GM18907 (cell line): Measurements from ENCODE around the gene MARCHF11.

ENCODE experiments used
- ATAC-seq: cut with Tn5 transposase; IDR thresholded peaks from one replicate; pipeline ENCODE4 v1.9.1; 2021; ENCODE audit warnings: mild to moderate bottlenecking, moderate library complexity; ENCODE audit not compliant: unreplicated experiment

MARCHF11 gene, protein sequence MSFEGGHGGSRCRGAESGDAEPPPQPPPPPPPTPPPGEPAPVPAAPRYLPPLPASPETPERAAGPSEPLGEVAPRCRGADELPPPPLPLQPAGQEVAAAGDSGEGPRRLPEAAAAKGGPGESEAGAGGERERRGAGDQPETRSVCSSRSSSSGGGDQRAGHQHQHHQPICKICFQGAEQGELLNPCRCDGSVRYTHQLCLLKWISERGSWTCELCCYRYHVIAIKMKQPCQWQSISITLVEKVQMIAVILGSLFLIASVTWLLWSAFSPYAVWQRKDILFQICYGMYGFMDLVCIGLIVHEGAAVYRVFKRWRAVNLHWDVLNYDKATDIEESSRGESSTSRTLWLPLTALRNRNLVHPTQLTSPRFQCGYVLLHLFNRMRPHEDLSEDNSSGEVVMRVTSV

DNA sequence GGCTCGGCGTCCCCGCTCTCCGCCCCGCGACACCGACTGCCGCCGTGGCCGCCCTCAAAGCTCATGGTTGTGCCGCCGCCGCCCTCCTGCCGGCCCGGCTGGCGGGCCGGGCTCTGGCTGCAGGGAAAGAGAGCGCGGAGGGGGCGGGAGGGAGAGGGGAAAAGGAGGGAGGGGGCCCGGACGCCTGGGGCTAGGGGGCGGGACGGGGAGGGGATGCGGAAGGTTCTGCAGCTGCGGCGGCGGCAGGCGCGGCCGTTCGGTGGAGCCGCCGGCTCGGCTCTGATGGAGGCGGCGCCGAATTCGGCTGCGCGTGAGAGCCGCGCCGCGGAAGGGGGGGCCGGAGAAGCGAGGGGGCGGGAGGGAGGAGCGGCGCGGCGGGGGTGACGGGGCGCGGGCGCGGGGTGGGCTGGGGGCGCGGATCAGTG, at the start of gene MARCHF11:
Gene MARCHF11 (minus strand): TSS at position 281 of the 425 bp plus-strand sequence. CDS start 216 bp downstream, at position 65.
- ATAC-seq, result no peak

DNA sequence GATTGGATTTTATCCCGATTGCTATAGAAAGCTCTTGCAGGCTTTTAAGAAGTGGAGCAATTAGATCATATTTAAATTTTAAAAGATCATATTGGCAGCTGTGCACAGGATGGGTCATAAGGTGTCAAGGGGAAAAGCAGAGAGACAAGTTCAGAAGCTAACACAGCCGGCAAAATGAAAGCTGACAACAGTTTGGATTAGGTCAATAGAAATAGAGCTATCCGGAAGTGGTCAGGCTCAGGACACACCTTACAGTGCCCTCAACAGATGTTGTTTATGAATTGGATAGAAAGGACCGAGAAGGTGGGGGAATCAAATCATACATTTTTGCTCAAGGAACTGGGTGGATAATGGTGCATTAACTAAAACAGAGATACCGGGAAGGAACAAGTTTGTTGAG, 46.3 kb upstream of the MARCHF11 start:
- no peak for ATAC-seq

DNA sequence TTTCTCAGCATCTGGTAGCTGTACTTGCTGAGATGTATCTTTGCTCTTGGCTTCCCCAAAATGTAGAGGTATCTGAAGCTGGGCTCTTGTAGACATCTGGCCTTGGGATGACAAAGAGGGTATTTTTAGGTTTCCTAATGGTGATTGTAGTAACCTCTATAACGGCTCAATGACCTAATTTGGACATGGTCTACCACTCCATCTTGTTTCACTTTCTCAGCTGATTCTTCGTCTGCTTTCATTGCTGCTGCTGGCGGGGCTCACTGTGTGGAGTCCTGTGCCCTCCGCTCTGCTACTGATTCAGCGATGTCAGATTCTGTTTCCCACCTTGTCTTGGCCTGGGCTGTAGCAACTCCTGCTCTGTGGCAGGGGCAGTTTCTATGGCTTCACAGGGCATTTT, 12.7 kb upstream of the MARCHF11 start:
- no peak for ATAC-seq

DNA sequence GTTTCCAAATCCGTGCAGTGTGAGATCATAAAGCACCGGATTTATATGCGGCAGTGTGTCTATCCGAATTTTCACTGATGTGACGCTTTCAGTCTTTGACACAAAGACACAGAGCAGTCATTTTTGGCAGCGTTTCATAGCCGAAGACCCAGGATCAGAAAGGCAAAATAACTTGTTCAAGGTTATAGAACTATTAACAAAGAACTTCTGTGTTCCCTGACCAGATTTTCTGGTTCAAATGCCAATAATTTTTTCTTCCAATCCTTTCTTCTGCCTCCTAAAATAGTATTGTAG, 1.1 kb upstream of the MARCHF11 start:
- no peak for ATAC-seq

DNA sequence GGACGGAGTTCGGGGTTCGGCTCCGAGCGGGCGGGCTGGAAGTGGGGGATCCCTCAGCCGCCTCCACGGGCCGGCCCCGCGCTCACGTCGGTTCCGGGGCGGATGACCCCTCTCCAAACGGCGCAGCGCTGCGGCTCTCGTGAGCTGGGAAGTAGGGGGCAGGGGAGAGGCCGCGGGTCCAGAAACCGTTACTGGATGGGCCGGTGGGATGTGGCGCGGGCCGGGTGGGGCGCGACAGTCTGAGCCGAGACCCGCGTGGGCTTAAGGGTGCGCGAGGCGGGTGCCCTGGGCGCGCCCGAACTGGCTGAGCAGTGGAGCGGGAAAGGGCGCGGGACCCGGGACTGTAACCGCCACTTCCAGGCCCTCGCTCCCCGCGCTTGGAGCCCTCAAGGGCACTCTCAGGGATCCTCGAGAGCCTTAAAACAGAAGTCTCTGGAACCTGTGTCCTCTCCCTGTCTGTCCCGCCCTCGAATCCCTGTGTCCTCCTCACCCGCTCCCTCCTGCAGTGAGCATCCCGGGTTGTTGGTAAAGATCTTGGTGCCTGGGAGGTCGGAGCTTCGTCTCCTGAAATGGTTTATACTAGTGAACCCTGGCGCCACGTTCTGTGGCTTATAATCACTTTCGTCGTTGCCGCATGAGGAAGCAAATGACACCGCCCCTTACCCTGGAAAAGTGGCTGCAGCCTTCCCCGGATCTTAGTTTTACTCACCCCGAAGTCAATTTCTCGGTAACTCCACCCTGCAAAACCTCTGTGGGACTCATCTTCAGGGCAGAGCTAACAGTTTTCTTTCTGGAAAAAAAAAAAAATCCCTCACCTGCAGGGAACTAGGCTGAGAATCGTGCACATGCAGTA, 571 bp upstream of the MARCHF11 start:
- no peak for ATAC-seq

DNA sequence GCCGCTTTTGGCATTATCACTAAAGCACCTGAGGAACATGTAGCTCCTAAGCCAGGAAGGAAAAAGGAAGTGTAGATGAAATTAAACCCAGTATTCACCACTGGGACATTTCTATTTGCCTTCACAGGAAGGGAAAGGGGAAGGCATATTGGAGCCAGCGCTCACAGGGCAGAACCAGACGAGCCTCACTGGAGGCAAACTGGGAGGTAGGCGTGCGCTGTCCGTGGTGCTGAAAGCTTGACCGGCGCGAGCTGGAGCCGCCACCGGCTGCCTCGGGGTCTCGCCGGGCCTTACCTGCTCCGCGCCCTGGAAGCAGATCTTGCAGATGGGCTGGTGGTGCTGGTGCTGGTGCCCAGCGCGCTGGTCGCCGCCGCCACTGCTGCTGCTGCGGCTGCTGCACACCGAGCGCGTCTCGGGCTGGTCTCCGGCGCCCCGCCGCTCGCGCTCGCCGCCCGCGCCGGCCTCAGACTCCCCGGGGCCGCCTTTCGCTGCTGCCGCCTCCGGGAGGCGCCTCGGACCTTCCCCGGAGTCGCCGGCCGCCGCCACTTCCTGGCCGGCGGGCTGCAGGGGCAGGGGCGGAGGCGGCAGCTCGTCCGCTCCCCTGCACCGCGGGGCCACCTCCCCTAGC, 732 bp downstream of the MARCHF11 start:
- ATAC-seq, result peak; percentile 71

DNA sequence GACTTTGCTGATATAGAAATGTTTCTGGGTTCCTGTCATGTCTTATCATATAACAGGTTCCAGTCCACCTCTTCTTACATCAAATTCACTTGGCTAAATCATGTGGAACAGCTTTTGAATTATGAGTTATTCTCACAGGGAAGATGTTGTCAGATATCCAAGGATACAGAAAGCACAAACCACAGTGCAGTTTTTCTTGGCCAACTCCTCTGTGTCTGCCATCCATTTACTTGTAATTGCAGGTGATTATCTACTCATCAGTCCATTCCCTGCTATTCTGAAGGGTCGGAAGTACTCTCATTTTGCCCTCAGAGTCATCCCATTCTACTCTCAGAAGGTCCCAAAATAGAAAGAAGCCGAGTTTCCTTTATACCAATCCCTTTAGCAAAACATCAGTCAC, 10.0 kb downstream of the MARCHF11 start:
- ATAC-seq, result no peak

DNA sequence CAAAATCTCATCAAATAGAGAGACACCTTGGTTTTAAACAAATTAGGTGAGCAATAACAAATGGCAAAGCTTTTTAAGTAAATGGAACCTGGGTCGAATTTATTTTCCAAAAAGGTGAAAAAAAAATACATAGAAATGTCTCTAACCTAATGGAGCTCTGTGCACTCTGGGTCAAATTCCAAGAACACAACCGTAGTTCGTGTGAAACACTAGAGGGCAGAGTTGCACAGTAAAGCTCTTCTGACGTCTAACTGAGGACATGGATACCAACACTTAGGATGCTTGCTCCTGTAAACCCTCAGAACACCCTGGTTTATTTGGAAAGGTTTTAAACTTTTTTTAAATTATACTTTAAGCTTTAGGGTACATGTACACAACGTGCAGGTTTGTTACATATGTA, 18.9 kb downstream of the MARCHF11 start:
- peak; percentile 96 for ATAC-seq

DNA sequence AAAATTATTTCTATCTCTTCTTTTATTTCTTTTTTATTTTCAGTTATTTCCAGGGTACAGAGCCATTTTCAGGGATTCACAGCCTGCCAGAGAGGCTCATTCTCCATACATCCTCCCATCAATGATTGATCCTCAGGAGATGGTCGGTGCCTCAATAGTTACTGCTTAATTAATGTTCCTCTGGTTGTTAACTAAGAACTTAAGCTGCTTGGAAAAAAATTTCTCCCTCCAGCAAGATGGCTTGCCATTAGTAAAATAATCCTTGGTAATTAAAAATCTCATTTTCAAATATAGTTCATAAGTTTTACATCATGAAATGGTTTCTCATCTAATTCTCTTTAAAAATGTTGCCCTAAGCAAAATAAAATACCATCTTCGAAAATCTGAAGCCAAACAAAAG, 20.0 kb downstream of the MARCHF11 start:
- ATAC-seq, result no peak

DNA sequence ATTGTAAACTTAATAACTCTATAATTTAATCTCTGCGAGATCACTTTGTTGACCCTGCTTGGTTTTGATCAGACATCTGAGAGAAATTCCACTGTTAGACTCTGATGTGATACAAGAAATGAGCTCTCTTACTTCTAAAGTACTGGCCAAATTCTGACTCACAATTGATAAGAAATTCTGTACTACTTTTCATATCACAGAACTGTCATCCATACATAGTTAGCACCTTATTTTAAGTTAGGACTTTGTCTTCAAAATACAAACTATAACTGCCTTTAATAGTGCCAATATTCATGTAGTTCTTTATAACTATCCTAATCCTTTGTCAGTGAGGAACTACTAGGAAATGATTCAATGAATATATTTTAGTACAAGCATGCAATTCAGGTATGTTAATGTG, 23.4 kb downstream of the MARCHF11 start:
- no peak for ATAC-seq

DNA sequence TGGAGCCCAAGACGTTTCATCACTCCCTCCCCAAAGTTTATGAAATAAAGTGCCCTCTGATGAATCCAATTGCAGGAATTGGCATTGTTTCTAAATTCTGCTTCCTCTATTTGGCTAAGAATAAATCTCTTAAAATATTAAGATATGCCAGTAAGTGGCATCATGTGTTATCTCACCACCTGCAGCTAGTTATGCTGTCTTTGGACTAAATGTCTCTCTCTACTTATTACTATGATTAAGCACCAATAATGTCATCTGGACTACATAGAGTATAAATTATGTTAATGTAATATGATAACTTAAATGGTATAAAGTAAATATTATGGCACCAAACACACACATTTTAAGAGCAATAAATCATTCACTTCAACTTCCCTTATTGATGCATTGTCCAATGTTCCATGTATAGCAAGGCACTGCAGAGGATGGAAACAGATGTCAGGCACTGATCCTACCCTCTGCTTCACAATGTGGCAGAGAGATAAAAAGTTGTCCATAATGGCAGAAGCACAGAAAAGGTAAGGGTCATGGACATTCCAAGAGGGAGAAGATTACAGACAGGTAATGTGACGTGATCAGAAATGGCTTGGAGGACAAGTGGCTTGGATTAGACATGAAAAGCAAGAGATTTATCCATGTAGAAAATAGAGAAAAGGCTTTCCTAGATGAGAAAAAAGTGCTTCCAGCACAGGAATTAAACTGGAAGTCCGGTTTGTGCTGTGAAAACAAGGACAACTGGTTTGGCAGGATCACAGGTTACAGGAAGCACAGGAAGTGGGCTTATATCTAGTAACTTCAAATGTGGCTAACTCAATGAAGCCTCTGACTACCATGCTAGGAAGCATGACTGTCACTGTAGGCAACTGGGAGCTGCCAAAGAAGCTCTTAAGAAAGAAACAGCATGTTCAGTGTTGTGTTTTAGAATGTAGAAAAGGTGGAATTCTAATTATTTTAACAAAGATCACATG, 26.7 kb downstream of the MARCHF11 start:
- no peak for ATAC-seq

DNA sequence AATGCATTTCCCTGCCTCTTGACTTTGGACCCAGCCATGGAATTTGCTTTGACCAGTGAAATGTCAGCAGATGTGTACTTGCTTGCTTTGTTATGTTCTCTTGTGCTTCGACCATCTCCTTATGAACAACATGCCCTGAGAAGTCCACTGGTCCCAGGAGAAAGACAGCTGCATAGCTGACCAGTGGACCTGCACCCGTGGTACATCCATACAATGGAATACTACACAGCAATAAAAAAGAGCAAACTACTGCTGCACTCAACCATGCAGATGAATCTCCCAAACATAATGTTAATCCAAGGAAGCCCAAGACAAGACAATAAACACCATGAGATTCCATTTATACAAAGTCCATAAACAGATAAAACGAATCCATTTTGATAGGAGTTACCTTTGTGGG, 30.0 kb downstream of the MARCHF11 start:
- no peak for ATAC-seq

DNA sequence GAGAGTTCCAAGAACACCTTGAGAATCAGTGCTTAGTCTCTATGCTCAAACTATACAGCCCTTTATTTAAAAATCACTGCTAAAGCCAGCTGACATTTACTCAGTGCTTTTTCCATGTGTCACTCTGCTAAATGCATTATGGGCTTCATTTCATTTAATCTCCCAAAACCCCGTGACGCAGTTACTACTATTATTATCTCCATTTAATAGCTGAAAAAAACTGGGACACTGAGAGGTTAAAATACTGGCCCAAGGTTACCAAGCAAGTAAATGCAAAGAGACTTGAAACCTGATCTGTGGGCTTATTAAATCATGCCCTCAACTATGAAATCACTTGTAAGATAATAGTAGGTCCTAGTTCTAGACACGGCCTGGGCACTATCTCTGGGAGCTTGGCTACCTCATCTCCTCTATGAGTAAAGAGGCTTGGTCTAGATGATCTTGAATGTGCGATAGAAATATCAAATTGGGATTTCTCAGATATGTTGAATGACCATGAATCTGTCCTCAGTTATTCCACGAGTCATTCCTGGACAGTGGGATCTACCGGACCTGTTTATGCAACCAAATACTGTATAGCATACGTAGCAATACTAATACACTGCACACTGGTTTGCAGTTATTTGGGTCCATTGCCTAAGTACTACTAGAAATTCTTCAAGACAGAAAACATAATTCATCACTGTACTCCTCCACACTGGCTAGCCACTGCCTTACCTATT, 32.3 kb downstream of the MARCHF11 start:
- no peak for ATAC-seq

DNA sequence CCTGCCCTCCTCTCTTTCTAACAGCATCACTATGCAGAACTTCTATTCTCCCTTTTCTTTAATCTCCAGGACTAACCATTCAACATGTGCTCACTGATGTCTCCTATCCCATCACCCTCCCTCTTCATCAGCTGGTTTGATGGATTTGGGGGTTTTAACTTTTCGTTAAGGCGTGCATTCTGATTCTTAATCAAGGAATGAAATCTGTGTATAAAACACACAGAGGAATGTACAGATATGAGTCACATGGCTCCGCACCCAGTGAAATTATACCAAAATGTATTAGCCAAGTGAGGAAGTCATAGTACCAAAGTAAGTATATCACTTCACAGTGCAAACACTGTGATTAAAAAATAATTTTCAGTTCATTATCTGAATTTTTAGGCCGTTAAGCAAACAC, 35.2 kb downstream of the MARCHF11 start:
- no peak for ATAC-seq

DNA sequence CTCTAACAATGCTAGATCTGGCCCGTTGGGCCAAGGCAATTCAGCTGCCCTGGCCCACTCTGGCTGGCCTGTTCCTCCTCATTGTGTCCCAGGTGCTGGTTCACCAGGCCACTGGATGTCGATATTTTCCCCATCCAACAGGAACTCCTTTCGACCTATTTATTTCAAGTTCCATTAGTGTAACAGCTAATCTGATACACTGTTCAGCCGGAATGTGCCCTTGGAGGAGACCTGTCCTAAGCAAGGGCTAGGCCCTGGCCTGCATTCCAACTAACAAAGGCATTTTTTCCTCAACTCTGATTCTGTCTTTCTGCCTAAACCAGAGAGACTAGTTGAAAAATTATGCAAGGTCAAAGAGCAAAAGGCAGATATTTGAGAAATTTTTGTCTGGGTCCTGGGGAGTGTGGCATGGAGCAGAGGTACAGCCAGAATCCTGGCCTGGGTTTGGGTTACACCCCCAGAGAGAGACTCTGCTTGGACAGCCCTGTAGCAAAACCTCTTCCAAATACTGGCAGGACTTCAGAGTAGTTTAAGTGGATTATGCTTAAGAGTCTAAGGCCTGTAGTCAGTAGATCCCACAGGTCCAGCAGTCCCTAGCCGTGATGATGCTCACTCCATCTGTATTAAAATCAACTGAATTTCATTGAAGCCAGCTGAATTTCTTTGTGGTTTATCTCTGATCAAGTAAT, 36.1 kb downstream of the MARCHF11 start:
- ATAC-seq, result no peak

DNA sequence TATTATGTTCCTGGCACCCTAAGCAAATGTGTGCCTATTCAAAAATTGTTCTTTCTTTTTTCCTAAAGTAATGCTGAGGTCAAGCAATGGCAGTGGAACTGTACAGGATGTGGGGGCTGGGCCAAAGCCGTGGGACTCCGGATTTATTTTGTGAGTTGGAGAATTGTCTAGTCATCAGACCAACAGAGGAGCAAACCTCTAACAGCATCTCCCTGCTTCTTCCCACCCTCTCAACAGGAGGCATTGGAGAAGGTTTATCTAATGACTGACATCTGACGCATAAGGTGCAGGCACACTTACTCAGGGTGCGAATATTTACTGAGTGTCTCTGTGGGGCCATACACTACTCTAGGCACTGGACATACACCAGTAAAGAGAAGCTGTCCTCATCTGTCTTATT, 38.6 kb downstream of the MARCHF11 start:
- ATAC-seq, result no peak

DNA sequence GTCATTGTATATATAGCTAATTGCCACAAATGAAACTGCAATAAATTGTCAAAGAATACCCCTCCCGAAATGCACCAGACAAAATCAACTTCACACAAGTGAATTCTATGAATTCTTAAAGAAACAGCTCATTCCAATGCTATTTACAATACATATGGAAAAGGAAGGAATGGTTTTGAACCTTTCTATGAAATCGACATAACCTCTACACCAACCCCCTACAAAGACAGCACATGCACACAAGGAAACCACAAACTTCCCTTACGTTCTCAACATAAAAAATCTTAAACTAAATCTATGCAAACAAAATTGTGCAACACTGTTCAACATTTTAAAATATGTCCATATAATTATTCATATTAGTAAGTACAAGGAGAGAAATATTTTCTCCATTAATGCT, 39.2 kb downstream of the MARCHF11 start:
- ATAC-seq, result no peak

DNA sequence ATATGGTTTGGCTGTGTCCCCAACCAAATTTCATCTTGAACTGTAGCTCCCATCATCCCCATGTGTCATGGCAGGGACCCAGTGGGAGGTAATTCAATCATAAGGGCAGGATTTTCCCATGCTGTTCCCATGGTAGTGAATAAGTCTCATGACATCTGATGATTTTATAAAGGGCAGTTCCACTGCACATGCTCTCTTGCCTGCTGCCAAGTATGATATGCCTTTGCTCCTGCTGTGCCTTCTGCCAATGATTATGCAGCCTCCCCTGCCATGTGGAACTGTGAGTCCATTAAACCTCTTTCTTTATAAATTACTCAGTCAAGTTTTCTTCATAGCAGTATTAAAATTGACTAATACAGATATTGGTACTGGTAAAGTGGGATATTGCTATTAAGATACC, 42.4 kb downstream of the MARCHF11 start:
- no peak for ATAC-seq

DNA sequence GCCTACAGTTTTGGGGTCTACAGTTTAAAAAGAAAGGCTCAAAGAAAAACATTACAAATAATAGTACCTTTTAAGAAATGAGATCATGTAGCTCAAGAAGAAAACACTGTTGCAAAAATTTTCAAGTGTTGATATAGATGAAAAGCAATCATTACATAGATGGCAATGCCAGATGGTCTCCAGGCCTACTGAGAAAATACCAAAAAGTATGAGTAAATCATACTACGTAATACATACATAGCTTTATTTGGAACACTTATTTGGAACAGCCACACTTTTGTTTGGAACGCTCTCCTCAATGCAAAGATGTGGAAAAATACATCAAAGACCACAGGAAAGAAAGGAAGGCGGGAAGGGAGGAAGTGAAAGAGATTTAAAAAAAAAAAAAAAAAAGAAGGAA, 44.1 kb downstream of the MARCHF11 start:
- ATAC-seq, result no peak
